Activated effector memory CD4-positive, alpha-beta T cell treated with Interleukin-2 at 50 U/mL for 16 hours (primary cell): ENCODE results near the gene SMIM36.
"Not testable (repeated sequence)": the region's sequence is repeated elsewhere in the genome, so short reads cannot be mapped to it uniquely, and the experiment has no call there.

ENCODE experiments used
- DNase-seq: peaks from one replicate; pipeline ENCODE4 v3.0.0-alpha.2; 2020

The SMIM36 gene

GRCh38 chr17:55410722-55411462 lies 100.4 kb downstream of the SMIM36 start:
- DNase-seq: no peak

- DNase-seq: no peak
Measured at GRCh38 chr17:55409030-55409800, 102.0 kb downstream of the SMIM36 start.

- DNase-seq: no peak
Measured at GRCh38 chr17:55407641-55408566, 103.3 kb downstream of the SMIM36 start.

- DNase-seq: no peak
Measured at GRCh38 chr17:55405600-55405999, 105.7 kb downstream of the SMIM36 start.

- not testable (repeated sequence) for DNase-seq
Measured at GRCh38 chr17:55404197-55404596, 107.1 kb downstream of the SMIM36 start.

GRCh38 chr17:55402374-55402773 lies 108.9 kb downstream of the SMIM36 start:
- DNase-seq: no peak
